CD14-positive monocyte (primary cell): ENCODE results near the gene PIWIL1. TPM values are rescaled to one million over a fixed set of nuclear protein-coding genes. Genes with fewer than 3 reads are reported as not detected.

Experiments used
- DNase-seq, 3 donors: peaks; one replicate each; pipeline ENCODE4 v3.0.0-alpha.2; 2011 to 2022
- H2AFZ ChIP-seq: 2 replicates; pipeline ENCODE4 v1.6.0; 2012; ENCODE audit warnings: mild to moderate bottlenecking, low read depth, low read length, inconsistent platforms; ENCODE audit not compliant: insufficient read depth, poor library complexity, severe bottlenecking
- H3K27ac ChIP-seq, 2 donors: 1 replicate in 1 of 2; 2 replicates in 1 of 2; pipeline ENCODE4 v1.5.1; 2012 to 2013; ENCODE audit warnings: low read length in 2 of 2, control low read depth in 1 of 2, inconsistent platforms in 1 of 2, low read depth in 1 of 2, mild to moderate bottlenecking in 1 of 2
- H3K27me3 ChIP-seq, 2 donors: one replicate each; pipeline versions ENCODE4 v1.6.0 to v1.6.1; 2011 to 2013; ENCODE audit warnings: low read length in 2 of 2; ENCODE audit not compliant: control insufficient read depth in 2 of 2, insufficient read depth in 2 of 2
- H3K36me3 ChIP-seq, 2 donors: replicated peaks in 1 of 2; 1 replicate in 1 of 2; 2 replicates in 1 of 2; pipeline versions ENCODE4 v1.5.1 to v1.6.1; 2012 to 2013; ENCODE audit warnings: low read length in 2 of 2, control low read depth in 1 of 2, inconsistent platforms in 1 of 2, mild to moderate bottlenecking in 1 of 2; ENCODE audit not compliant: insufficient read depth in 2 of 2, control insufficient read depth in 1 of 2
- H3K4me1 ChIP-seq, 2 donors: 1 replicate in 1 of 2; 2 replicates in 1 of 2; pipeline versions ENCODE4 v1.5.1 to v1.6.1; 2012 to 2013; ENCODE audit warnings: low read length in 2 of 2, control low read depth in 1 of 2, inconsistent platforms in 1 of 2, mild to moderate bottlenecking in 1 of 2, moderate library complexity in 1 of 2; ENCODE audit not compliant: insufficient read depth in 2 of 2, control insufficient read depth in 1 of 2
- H3K4me2 ChIP-seq: replicated peaks from 2 replicates; pipeline ENCODE3; 2012; ENCODE audit warnings: low read length, moderate library complexity, mild to moderate bottlenecking; ENCODE audit not compliant: poor library complexity, severe bottlenecking; ENCODE audit errors: extremely low read depth
- H3K4me3 ChIP-seq, 3 experiments: fragments of 200-600 bp in 1 of 3; sonication (generic) in 1 of 3; replicated peaks in 1 of 3; 1 replicate in 2 of 3; 2 replicates in 1 of 3; pipeline ENCODE4 v1.5.1; 2011 to 2013; ENCODE audit warnings: low read length in 3 of 3, mild to moderate bottlenecking in 3 of 3, control low read depth in 2 of 3, low read depth in 2 of 3, inconsistent platforms in 1 of 3, moderate library complexity in 1 of 3
- H3K79me2 ChIP-seq: 2 replicates; pipeline ENCODE4 v1.6.0; 2012; ENCODE audit warnings: mild to moderate bottlenecking, control low read depth, inconsistent platforms, low read length, moderate library complexity; ENCODE audit not compliant: insufficient read depth
- H3K9ac ChIP-seq: 2 replicates; pipeline ENCODE4 v1.6.0; 2017; ENCODE audit warnings: low read length, mild to moderate bottlenecking; ENCODE audit not compliant: insufficient read depth, poor library complexity, severe bottlenecking
- H3K9me3 ChIP-seq, 2 donors: replicated peaks in 1 of 2; 1 replicate in 1 of 2; 2 replicates in 1 of 2; pipeline versions ENCODE4 v1.5.1 to v1.6.1; 2012 to 2013; ENCODE audit warnings: low read length in 2 of 2, control low read depth in 1 of 2; ENCODE audit not compliant: control insufficient read depth in 1 of 2, insufficient read depth in 1 of 2
- H4K20me1 ChIP-seq: 2 replicates; pipeline ENCODE4 v1.6.0; 2012; ENCODE audit warnings: mild to moderate bottlenecking, low read length, control low read depth, moderate library complexity; ENCODE audit not compliant: insufficient read depth
- H3K27ac Mint-ChIP-seq, 7 donors: one replicate each; pipeline ENCODE4 v1.8.0; 2020; ENCODE audit warnings: mild to moderate bottlenecking in 7 of 7, mixed read lengths in 7 of 7, moderate library complexity in 6 of 7, inconsistent platforms in 2 of 7
- H3K27me3 Mint-ChIP-seq, 3 donors: one replicate each; pipeline ENCODE4 v1.8.0; 2021 to 2022; ENCODE audit warnings: low read depth in 3 of 3, mild to moderate bottlenecking in 3 of 3, mixed read lengths in 3 of 3, moderate library complexity in 3 of 3, inconsistent platforms in 1 of 3
- H3K36me3 Mint-ChIP-seq, 2 donors: one replicate each; pipeline ENCODE4 v1.8.0; 2020; ENCODE audit warnings: mixed read lengths in 2 of 2, inconsistent platforms in 1 of 2, mild to moderate bottlenecking in 1 of 2
- H3K4me1 Mint-ChIP-seq: one replicate; pipeline ENCODE4 v1.8.0; 2020; ENCODE audit warnings: mild to moderate bottlenecking, mixed read lengths
- H3K4me3 Mint-ChIP-seq, 2 donors: one replicate each; pipeline ENCODE4 v1.8.0; 2020; ENCODE audit warnings: mild to moderate bottlenecking in 2 of 2, mixed read lengths in 2 of 2, moderate library complexity in 1 of 2
- H3K9me3 Mint-ChIP-seq, 7 donors: one replicate each; pipeline ENCODE4 v1.8.0; 2020 to 2022; ENCODE audit warnings: mixed read lengths in 7 of 7, mild to moderate bottlenecking in 6 of 7, moderate library complexity in 6 of 7, inconsistent platforms in 2 of 7
- CTCF ChIP-seq: fragments of 200-600 bp; IDR thresholded peaks from one replicate; pipeline ENCODE4 v1.8.0; 2022; ENCODE audit warnings: antibody characterized with exemption, mild to moderate bottlenecking
- WGBS: methylation state at CpG from one replicate; pipeline ENCODE4 v1.1.5; 2013; ENCODE audit warnings: missing lambda C conversion rate; ENCODE audit not compliant: insufficient coverage; 5-methylcytosine and 5-hydroxymethylcytosine counted together
- intact Hi-C, 2 donors: fragments of 100-400 bp; cut with micrococcal nuclease; formaldehyde crosslinking; loops; one replicate each; pipeline versions ENCODE4 v1.15.0 to v1.15.1; 2023
- polyA plus RNA-seq, 3 donors: library from polyadenylated mRNA; depleted of rRNA in 1 of 3; unstranded in 2 of 3; stranded (reverse) in 1 of 3; fragments of 300-500 nt in 2 of 3; fragments of >200 nt in 1 of 3; fragmentation: Illumina TruSeq in 2 of 3; gene quantifications; 1 replicate in 2 of 3; 2 replicates in 1 of 3; pipeline ENCODE4 v1.2.3, GENCODE V29; 2012 to 2021

PIWIL1 gene
- polyA plus RNA-seq, 3 donors, result not detected

DNA sequence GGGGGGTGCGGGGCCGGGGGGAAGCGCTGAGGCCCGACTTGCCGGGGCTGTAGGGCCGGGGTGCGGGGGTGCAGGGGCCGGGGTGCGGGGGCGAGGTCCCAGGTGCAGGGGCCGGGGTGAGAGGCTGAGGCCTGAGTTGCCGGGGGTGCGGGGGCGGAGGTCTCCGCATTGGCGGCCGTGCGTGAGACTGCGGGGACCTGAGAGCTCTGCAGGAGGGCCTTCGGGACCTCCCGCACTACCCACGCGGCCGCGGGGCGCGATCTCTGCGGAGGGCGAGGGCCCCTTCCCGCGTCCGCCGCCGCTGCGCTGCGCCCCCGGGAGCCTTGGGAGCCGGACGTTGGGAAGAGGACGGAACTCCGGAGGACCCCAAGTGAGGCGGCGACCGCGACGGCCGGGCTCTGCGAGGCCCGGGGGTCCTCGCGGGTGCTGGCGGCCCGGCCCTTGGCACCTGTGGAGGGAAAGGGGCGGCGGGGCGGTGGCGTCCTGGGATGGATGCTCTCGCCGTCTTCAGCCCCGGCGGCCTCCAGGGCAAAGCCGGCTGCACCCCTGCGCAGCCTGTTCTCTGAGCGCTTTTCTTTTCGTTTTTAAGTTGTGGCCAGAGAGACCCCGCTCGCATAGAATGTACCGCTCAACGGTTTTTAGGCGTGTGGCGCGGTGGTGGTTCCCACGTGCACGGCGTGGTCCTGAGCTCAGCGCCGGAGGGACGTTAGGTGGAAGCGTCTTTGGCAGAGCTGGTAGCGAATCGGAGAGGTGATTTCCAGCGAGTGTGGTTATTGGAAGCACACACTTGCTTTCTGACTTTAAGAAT is 1.3 kb downstream of the PIWIL1 start:
- Histone ChIP-seq H3K27me3 (peaks cover 0 to 17% of the 10 kb centered on the region in 2 donors), H3K9ac (no peak overlapping the region), H3K79me2 (no peaks in the 10 kb centered on the region), H2AFZ (no peak overlapping the region), H3K4me2 (no peak overlapping the region), H3K36me3 (no peaks in the 10 kb centered on the region), H3K9me3 (no peaks in the 10 kb centered on the region), H3K4me1 (no peaks in the 10 kb centered on the region), H3K4me3 (no peak overlapping the region), H4K20me1 (no peaks in the 10 kb centered on the region), H3K27ac (no peak overlapping the region)
- no peak overlapping the region for H3K27ac Mint-ChIP-seq
- DNase-seq, result no peak
- H3K4me3 Mint-ChIP-seq, result peak overlapping the region in 1 of 2 donors; percentile 50
- intact Hi-C loops, result no loop called here
- TF ChIP-seq CTCF, result no peak
- H3K4me1 Mint-ChIP-seq, result no peaks in the 10 kb centered on the region
- peaks cover 14 to 23% (median 19%) of the 10 kb centered on the region in 3 donors for H3K27me3 Mint-ChIP-seq
- H3K36me3 Mint-ChIP-seq, result no peaks in the 10 kb centered on the region
- WGBS, result 21% methylated on average over 80 of the region's 82 CpGs
- H3K9me3 Mint-ChIP-seq, result peaks cover 0 to 6% (median 0%) of the 10 kb centered on the region in 7 donors

- H3K36me3 Mint-ChIP-seq, result no peaks in the 10 kb centered on the region
- WGBS, result 61% methylated on average over 15 of the region's 15 CpGs
Observed at GRCh38 chr12:130339951-130340350, 2.3 kb downstream of the PIWIL1 start.

More at GRCh38 chr12:130339951-130340350, 2.3 kb downstream of the PIWIL1 start:
- H3K4me3 ChIP-seq, result no peak overlapping the region
- intact Hi-C loops, result no loop called here
- no peaks in the 10 kb centered on the region for H3K36me3 ChIP-seq
- peak overlapping the region in 1 of 2 donors; percentile 50 for H3K4me3 Mint-ChIP-seq
- H3K4me1 Mint-ChIP-seq, result no peaks in the 10 kb centered on the region
- H3K27ac ChIP-seq, result no peak overlapping the region
- no peak for DNase-seq
- no peaks in the 10 kb centered on the region for H3K4me1 ChIP-seq
- no peak for TF ChIP-seq CTCF
- no peaks in the 10 kb centered on the region for H3K9me3 ChIP-seq
- peaks cover 0 to 6% (median 0%) of the 10 kb centered on the region in 7 donors for H3K9me3 Mint-ChIP-seq
- H3K27me3 ChIP-seq, result peaks cover 0 to 14% of the 10 kb centered on the region in 2 donors
- H3K27ac Mint-ChIP-seq, result no peak overlapping the region
- H4K20me1 ChIP-seq, result no peaks in the 10 kb centered on the region
- no peak overlapping the region for H3K9ac ChIP-seq
- H3K27me3 Mint-ChIP-seq, result peaks cover 14 to 23% (median 17%) of the 10 kb centered on the region in 3 donors
- H2AFZ ChIP-seq, result no peak overlapping the region
- H3K79me2 ChIP-seq, result no peaks in the 10 kb centered on the region
- H3K4me2 ChIP-seq, result no peak overlapping the region
